SK-N-SH treated with all-trans-retinoic acid at 6 μM for 48 hours (cell line): ENCODE measurements around the gene UBXN1.
A peak's percentile ranks its signal among the peaks of the same experiment; 100 is the strongest.

Source experiments
- ATAC-seq: fragments of 200-7000 bp; cut with Tn5 transposase; 3 replicates; pipeline ENCODE4 v1.9.1; 2020; ENCODE audit warnings: mild to moderate bottlenecking, moderate library complexity
- ARNTL ChIP-seq: fragments of 450-650 bp; formaldehyde crosslinking; IDR thresholded peaks from 2 replicates; pipeline ENCODE4 v1.5.0; 2020; ENCODE audit warnings: low read depth, mild to moderate bottlenecking, moderate library complexity, borderline replicate concordance
- CREB5 ChIP-seq: fragments of 250-450 bp; sonication (Bioruptor Pico); IDR thresholded peaks from 2 replicates; pipeline ENCODE4 v1.5.1; 2020; ENCODE audit warnings: low read depth, mild to moderate bottlenecking, moderate library complexity
- CSDC2 ChIP-seq: fragments of 250-450 bp; sonication (Bioruptor Pico); IDR thresholded peaks from 2 replicates; pipeline ENCODE4 v1.5.0; 2020; ENCODE audit warnings: mild to moderate bottlenecking, moderate library complexity
- CSRNP3 ChIP-seq: fragments of 250-450 bp; sonication (Bioruptor Pico); IDR thresholded peaks from 2 replicates; pipeline ENCODE4 v1.5.1; 2021; ENCODE audit warnings: mild to moderate bottlenecking, moderate library complexity
- ESRRG ChIP-seq: fragments of 250-450 bp; sonication (Bioruptor Pico); IDR thresholded peaks from 2 replicates; pipeline ENCODE4 v1.6.1; 2021; ENCODE audit warnings: mild to moderate bottlenecking
- GLIS3 ChIP-seq: fragments of 250-450 bp; sonication (Bioruptor Pico); IDR thresholded peaks from 2 replicates; pipeline ENCODE4 v1.5.0; 2020; ENCODE audit warnings: mild to moderate bottlenecking, moderate library complexity
- ISL1 ChIP-seq: fragments of 250-450 bp; sonication (Bioruptor Pico); IDR thresholded peaks from 2 replicates; pipeline ENCODE4 v2.1.2; 2022; ENCODE audit warnings: mild to moderate bottlenecking, moderate library complexity
- OSR1 ChIP-seq: fragments of 250-450 bp; sonication (Bioruptor Pico); IDR thresholded peaks from 2 replicates; pipeline ENCODE4 v1.8.0; 2022; ENCODE audit warnings: moderate library complexity, mild to moderate bottlenecking, inconsistent platforms
- PATZ1 ChIP-seq: fragments of 250-450 bp; sonication (Bioruptor Pico); IDR thresholded peaks from 2 replicates; pipeline ENCODE4 v1.8.0; 2020; ENCODE audit warnings: mild to moderate bottlenecking, moderate library complexity, borderline replicate concordance
- POU6F1 ChIP-seq: fragments of 250-450 bp; sonication (Bioruptor Pico); IDR thresholded peaks from 2 replicates; pipeline ENCODE4 v1.8.0; 2021; ENCODE audit warnings: low read depth, mild to moderate bottlenecking, moderate library complexity, borderline replicate concordance
- PPARA ChIP-seq: fragments of 250-450 bp; sonication (Bioruptor Pico); IDR thresholded peaks from 2 replicates; pipeline ENCODE4 v1.5.0; 2020; ENCODE audit warnings: mild to moderate bottlenecking, borderline replicate concordance
- RARB ChIP-seq: fragments of 250-450 bp; sonication (Bioruptor Pico); IDR thresholded peaks from 2 replicates; pipeline ENCODE4 v1.8.0; 2021; ENCODE audit warnings: mild to moderate bottlenecking, moderate library complexity
- SNAI2 ChIP-seq: fragments of 250-450 bp; sonication (Bioruptor Pico); IDR thresholded peaks from 2 replicates; pipeline ENCODE4 v1.5.0; 2020; ENCODE audit warnings: mild to moderate bottlenecking, moderate library complexity
- TCF4 ChIP-seq: fragments of 250-450 bp; sonication (Bioruptor Pico); IDR thresholded peaks from 2 replicates; pipeline ENCODE4 v1.8.0; 2021; ENCODE audit warnings: mild to moderate bottlenecking, moderate library complexity, borderline replicate concordance
- TOX ChIP-seq: fragments of 250-450 bp; sonication (Bioruptor Pico); IDR thresholded peaks from 2 replicates; pipeline ENCODE4 v1.8.0; 2021; ENCODE audit warnings: mild to moderate bottlenecking, moderate library complexity, borderline replicate concordance
- TSHZ2 ChIP-seq: fragments of 250-450 bp; sonication (Bioruptor Pico); IDR thresholded peaks from 2 replicates; pipeline ENCODE4 v1.5.0; 2020; ENCODE audit warnings: mild to moderate bottlenecking, moderate library complexity
- ZC3H10 ChIP-seq: fragments of 250-450 bp; sonication (Bioruptor Pico); IDR thresholded peaks from 2 replicates; pipeline ENCODE4 v1.5.1; 2021; ENCODE audit warnings: mild to moderate bottlenecking, moderate library complexity
- ZFP3 ChIP-seq: fragments of 250-450 bp; sonication (Bioruptor Pico); IDR thresholded peaks from 2 replicates; pipeline ENCODE4 v1.5.0; 2020; ENCODE audit warnings: mild to moderate bottlenecking, moderate library complexity
- ZFP30 ChIP-seq: fragments of 450-650 bp; formaldehyde crosslinking; IDR thresholded peaks from 2 replicates; pipeline ENCODE4 v1.5.0; 2022; ENCODE audit warnings: mild to moderate bottlenecking, moderate library complexity
- ZNF565 ChIP-seq: fragments of 450-650 bp; formaldehyde crosslinking; conservative IDR thresholded peaks from 2 replicates; pipeline ENCODE4 v1.5.0; 2020; ENCODE audit warnings: low read depth, mild to moderate bottlenecking, moderate library complexity
- ZNF70 ChIP-seq: fragments of 450-650 bp; formaldehyde crosslinking; IDR thresholded peaks from 2 replicates; pipeline ENCODE4 v1.5.0; 2020; ENCODE audit warnings: mild to moderate bottlenecking, moderate library complexity
- ZNF8 ChIP-seq: fragments of 450-650 bp; formaldehyde crosslinking; IDR thresholded peaks from 2 replicates; pipeline ENCODE4 v1.5.0; 2020; ENCODE audit warnings: mild to moderate bottlenecking, moderate library complexity

Gene UBXN1

GRCh38 chr11:62678433-62678769, 472 bp downstream of the UBXN1 start:
- peak; percentile 10 for ATAC-seq

GRCh38 chr11:62677714-62678113, 1.2 kb downstream of the UBXN1 start:
- no peak for ATAC-seq
- TF ChIP-seq POU6F1 (CRISPR knock-in tag) = no peak
- no peak for TF ChIP-seq ISL1 (CRISPR knock-in tag)
- TF ChIP-seq ZNF8 (CRISPR knock-in tag) = no peak
- TF ChIP-seq CSDC2 (CRISPR knock-in tag) = no peak
- TF ChIP-seq PATZ1 (CRISPR knock-in tag) = no peak

More at GRCh38 chr11:62678433-62678769, 472 bp downstream of the UBXN1 start:
- TF ChIP-seq RARB (no peak), TSHZ2 (CRISPR knock-in tag) (no peak), PATZ1 (CRISPR knock-in tag) (no peak), CREB5 (CRISPR knock-in tag) (no peak), GLIS3 (no peak), SNAI2 (CRISPR knock-in tag) (no peak), ISL1 (CRISPR knock-in tag) (no peak), ARNTL (CRISPR knock-in tag) (no peak), TCF4 (no peak), ZNF8 (CRISPR knock-in tag) (no peak)

GRCh38 chr11:62677156-62677555, 1.7 kb downstream of the UBXN1 start:
- ATAC-seq = no peak
- TF ChIP-seq OSR1 (CRISPR knock-in tag) = no peak
- TF ChIP-seq CSRNP3 (CRISPR knock-in tag) = no peak
- TF ChIP-seq PPARA (CRISPR knock-in tag) = no peak
- TF ChIP-seq ZNF70 = no peak
- no peak for TF ChIP-seq ZC3H10 (CRISPR knock-in tag)
- no peak for TF ChIP-seq TSHZ2 (CRISPR knock-in tag)
- TF ChIP-seq POU6F1 (CRISPR knock-in tag) = no peak
- no peak for TF ChIP-seq TOX (CRISPR knock-in tag)
- TF ChIP-seq ZNF565 (CRISPR knock-in tag) = no peak
- TF ChIP-seq RARB = no peak
- TF ChIP-seq ZFP3 (CRISPR knock-in tag) = no peak
- no peak for TF ChIP-seq ISL1 (CRISPR knock-in tag)
- TF ChIP-seq SNAI2 (CRISPR knock-in tag) = no peak
- no peak for TF ChIP-seq TCF4
- TF ChIP-seq ZFP30 (CRISPR knock-in tag) = no peak
- TF ChIP-seq GLIS3 = no peak
- no peak for TF ChIP-seq CSDC2 (CRISPR knock-in tag)
- TF ChIP-seq ZNF8 (CRISPR knock-in tag) = no peak
- TF ChIP-seq ESRRG (CRISPR knock-in tag) = no peak
